Activated CD8-positive, alpha-beta memory T cell treated with anti-CD3 and anti-CD28 coated beads for 36 hours (primary cell): ENCODE results near the gene ATXN10. TPM values are rescaled to one million over a fixed set of nuclear protein-coding genes. Genes with fewer than 3 reads are reported as not detected.
"Not testable (repeated sequence)": the region's sequence is repeated elsewhere in the genome, so short reads cannot be mapped to it uniquely, and the experiment has no call there.

Experiments
- CTCF ChIA-PET: fragments of 350-600 bp; sonication (Branson Sonifier 250); formaldehyde crosslinking; loops from one replicate; lab custom pipeline; 2021; ENCODE audit warnings: antibody characterized with exemption; lab: Charles Lee
- POLR2A ChIA-PET: fragments of 350-600 bp; sonication (Branson Sonifier 250); formaldehyde crosslinking; loops from one replicate; lab custom pipeline; 2021; ENCODE audit warnings: antibody characterized with exemption; lab: Charles Lee
- total RNA-seq, 2 experiments: library from RNA; stranded (reverse); gene quantifications; one replicate each; pipeline ENCODE4 v1.2.3, GENCODE V29; 2021

The ATXN10 gene
- total RNA-seq, 2 experiments from 2014 or later: 105 to 120 TPM

DNA sequence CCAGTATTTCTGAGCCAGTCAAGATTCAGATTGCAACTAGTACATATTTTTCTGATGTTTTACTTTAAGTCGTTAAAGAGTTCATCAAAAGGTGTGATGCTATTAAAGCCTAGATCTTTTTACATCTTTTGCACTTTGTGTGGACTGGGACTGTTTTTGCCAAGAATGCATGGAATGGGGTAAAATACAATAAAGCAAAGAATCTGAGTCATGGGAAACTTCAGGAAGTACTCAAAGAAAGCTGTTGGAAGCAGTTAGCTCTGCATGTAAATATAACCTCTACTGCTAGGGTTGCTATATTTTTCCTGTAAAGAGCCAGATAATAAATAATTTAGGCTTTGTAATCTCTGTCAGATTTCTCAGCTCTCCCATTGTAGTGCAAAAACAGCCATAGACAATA is 20.9 kb downstream of the ATXN10 start:
- ChIA-PET CTCF (no interaction called here), POLR2A (no interaction called here)

DNA sequence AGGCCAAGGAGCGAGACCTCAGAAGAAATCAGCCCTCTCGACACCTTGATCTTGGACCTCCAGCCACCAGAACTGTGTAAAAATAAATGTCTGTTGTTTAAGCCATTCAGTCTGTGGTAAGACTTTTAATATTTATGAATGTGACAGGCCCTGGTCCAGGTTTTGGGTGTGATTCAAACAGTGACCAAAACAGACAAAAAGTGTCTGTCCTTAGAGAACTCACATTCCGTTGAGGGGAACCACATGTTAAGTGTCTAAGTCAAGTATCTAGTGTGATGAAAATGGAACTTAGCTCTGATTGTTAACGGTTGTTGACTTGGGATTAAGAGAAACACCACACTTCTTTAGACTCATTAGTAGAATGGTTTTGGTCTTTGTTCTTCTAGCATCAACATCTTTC is 22.2 kb downstream of the ATXN10 start:
- POLR2A ChIA-PET: interaction anchor here (0.7 kb wide), 1 partner anchor 166 kb away, joined by 4 read pairs; no protein-coding TSS in a partner anchor

DNA sequence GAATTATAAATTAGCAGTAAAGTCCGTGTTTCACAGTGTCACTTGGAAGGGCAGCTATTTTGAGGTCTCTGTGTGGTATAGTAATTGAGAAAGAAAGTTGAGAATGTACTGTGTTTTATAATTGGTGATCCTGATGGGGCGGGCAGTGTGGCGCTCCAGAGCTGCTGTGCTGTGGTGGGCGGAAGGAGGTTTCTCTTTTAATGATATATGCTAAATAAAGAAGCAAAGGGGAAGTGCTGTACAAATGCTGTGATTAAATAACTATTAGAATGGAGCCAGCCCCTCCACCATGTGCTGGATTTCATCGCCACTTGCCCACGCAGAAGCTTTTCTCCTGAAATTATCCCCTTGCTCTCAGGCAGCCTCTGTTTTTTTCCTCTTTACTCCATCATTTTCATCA is 24.6 kb downstream of the ATXN10 start:
- CTCF ChIA-PET: interaction anchor here (1.0 kb wide), 1 partner anchor 51 kb away, joined by 4 read pairs; no protein-coding TSS in a partner anchor
- POLR2A ChIA-PET: no interaction called here

More for the DNA sequence above, 22.2 kb downstream of the ATXN10 start:
- CTCF ChIA-PET: no interaction called here

DNA sequence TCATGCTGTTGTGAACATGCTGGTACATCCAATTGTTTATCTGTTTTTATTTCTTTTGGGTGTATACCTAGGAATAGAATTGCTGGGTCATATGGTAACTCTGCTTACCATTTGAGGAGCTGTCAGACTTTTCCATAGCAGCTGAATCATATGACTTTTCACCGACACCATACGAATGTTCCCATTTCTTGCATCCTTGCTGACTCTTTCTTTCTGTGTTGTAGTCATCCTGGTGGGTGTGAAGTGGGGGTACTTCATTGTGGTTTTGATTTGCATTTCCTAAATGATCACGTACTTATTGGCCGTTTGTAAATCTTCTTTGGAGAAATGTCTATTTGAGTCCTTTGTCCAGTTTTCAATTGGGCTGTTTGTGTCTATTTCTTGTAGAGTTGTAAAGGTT is 26.5 kb downstream of the ATXN10 start:
- CTCF ChIA-PET: no interaction called here
- POLR2A ChIA-PET: no interaction called here

DNA sequence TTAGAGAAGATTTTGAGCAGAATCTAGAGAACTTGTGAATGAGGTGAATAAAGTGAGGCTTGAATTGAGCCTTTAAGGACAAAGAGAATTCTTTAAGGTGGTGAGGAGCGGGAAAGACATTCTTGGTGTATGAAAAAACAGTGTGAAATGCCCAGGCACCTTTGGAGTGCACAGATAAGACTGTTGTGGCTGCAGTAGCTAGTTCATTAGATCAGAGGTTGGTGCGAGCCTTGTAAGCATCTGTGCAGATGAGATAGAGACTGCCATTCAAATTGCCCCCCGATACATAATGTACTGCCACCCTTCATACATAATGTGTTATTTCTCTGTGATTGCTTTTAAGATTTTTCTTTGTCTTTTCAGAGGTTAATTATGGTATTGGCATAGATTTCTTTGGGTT is 31.3 kb downstream of the ATXN10 start:
- POLR2A ChIA-PET: no interaction called here
- CTCF ChIA-PET: no interaction called here

DNA sequence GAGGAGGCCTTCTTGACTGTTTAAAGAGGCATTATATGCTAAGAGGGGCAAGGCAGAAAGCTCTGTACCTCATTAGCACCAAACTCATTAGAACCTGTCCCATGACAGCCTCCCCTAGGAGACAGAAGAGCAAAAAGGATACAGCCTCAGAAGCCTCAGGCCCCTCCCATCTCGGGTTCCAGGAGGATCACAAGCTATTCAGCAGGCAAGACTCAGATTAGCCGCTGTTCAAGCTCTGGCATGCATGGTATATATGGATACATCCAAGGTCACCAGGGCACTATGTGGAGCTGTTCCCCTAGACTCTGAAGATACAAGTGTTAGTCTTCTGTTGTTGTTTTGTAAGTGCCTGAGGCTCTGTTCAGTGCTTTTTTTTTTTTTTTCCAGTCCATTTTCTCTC is 32.1 kb downstream of the ATXN10 start:
- CTCF ChIA-PET: no interaction called here
- POLR2A ChIA-PET: interaction anchor here (0.7 kb wide), 1 partner anchor 11 kb away, joined by 5 read pairs; no protein-coding TSS in a partner anchor

DNA sequence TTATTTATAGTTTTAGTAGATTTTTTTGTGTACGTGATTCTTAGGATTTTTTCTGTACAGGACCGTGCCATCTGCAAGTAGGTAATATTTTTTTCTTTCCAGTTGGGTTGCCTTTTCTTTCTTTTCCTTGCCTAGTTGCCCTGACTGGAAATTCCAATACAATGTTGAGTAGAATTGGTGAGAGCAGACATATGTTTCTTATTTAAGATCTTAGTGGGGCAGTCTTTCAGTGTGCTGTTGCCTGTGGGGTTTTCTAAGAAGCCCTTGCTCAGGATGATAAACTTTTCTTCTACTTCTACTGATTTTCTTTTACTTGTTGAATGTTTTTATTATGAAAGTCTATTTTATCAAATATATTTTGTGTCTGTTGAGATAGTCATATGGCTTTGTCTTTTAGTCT is 33.0 kb downstream of the ATXN10 start:
- ChIA-PET CTCF (no interaction called here), POLR2A (interaction anchor here (0.7 kb wide), 1 partner anchor 10 kb away, joined by 5 read pairs; no protein-coding TSS in a partner anchor)

DNA sequence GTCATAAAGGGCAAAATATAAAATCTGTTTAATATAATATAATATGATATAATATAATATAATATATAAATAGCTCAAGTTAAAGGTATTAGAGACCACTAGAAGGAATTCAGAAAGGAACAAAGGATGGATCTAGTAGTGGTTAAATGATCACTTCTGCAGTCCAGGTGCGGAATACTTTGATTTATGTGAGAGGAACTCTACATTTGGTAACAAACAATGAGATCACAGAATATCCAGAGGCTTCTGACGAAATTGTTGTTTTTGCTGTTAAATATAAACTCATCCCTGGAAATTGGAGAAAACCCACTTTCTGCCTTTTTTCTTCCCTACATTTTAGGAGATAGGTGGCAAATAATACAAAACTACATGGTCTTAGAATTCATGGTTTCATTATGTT is 36.0 kb downstream of the ATXN10 start:
- ChIA-PET CTCF (no interaction called here), POLR2A (no interaction called here)

DNA sequence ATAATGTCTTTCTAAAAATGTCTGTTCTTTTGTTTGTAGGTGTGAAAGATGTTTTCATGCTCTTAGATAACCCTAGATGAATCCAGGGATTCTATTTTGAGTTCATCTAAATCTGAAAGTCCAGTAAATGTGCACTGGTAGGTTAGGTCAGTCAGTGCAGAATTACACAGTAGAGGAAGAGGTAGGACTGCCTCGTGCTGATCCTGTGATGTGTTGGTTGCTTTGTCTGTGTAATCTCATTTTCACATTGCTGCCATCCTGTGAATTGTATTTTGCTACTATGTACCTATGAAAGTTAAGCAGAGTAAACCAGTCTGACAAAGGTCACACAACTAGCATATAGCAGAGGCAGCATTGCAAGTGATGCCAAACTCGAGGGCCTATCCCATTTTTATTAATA is 36.5 kb downstream of the ATXN10 start:
- CTCF ChIA-PET: no interaction called here
- POLR2A ChIA-PET: no interaction called here

DNA sequence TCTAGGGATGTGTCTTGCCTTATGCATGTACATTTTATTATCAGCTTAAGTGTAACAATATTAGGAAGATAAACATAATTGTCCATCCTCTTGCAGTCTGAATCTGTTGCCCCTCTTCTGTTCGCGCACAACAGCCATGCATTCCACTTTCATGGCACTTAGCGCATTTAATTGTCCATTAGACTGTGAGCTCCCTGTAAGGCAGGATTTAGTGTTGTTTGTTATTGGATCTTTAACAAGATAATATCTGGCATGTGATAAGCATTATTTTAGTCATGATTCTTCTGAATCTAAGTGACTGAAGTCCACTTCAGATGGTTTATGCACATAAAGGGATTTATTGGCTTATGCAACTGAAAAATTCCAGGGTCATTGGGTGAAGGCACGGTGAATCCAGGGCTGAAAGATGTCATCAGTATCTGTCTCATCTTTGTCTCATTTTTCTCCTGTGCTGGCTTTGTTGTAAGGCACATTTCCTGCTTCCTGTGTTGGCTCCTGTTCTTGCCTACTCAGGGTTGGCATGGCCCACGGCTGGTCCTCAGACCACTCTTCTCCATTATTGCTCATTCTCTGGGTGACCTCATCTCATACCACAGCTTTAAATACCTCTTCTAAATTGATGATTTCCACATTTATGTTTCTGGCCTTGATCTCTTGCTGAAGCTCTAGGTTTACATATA is 37.6 kb downstream of the ATXN10 start:
- POLR2A ChIA-PET: no interaction called here
- CTCF ChIA-PET: no interaction called here

DNA sequence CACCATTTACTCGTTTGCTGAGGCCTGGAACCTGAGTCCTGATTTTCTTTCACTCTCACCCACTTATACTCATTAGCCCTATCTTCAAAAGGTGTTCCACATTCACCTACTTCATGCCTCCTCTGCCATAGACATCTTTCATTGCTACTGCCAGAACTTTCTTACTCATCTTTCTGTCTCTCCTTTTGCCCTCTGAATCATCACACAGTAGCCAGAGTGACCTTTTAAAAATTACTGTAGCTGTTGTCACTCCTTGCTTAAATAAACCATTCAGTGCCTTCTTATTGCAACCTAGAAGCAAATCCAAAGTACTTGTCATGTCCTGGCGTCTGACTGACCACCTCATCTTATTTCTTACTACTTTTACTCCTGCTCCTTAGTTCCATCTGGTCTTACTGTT is 38.2 kb downstream of the ATXN10 start:
- POLR2A ChIA-PET: interaction anchor here (1.1 kb wide), 1 partner anchor 19 kb away, joined by 3 read pairs; no protein-coding TSS in a partner anchor
- CTCF ChIA-PET: no interaction called here

DNA sequence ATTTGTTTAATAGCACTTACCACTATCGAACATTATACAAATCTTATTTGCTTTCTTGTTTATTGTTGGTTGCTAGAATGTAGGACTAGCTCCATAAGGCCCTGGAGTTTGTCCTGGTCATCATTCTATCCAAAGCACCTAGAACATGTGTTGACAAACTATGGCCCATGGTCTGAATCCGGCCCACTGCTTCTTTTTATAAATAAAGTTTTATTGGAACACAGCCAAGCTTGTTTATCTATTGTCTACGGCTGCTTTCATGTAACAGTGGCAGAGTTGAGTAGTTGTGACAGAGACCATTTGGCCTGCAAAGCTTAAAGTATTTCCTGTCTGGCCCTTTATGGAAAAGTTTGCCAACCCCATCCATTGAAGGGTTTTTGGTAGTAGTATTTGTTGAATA is 38.8 kb downstream of the ATXN10 start:
- POLR2A ChIA-PET: interaction anchor here (1.1 kb wide), 1 partner anchor 18 kb away, joined by 3 read pairs; no protein-coding TSS in a partner anchor
- CTCF ChIA-PET: no interaction called here

DNA sequence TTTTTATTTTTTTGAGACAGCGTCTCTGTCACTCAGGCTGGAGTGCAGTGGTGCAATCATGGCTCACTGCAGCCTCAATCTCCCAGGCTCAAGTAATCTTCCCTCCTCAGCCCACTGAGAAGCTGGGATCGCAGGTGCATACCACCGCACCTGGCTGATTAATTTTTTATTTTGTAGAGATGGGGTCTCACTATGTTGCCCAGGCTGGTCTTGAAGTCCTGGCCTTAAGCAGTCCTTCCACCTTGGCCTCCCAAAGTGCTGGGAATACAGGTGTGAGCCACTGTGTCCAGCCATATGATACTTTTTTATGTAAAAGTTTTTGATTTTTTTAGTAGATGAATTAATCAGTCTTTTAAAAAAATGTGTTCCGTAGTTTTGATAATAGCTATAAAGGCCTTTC is 42.8 kb downstream of the ATXN10 start:
- POLR2A ChIA-PET, CTCF ChIA-PET: not testable (repeated sequence)

DNA sequence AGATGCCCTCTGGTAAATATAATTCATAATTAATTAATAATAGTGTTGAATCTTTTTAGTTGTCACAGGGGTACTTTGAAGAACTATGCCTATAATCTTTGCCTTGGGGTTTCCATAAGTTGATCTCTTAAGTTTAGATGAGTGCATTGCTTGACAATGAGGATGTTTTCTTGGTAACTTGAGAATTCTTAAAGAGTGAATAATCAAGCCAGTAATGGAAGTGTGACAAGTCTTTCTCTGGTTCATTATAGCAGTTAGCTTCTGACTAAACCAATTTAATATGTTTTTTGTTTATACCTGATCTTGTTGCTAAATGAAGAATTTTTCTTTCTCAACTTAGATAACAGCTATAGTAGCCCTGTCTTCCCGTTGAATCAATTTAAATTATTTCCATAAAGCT is 46.2 kb downstream of the ATXN10 start:
- CTCF ChIA-PET: no interaction called here
- POLR2A ChIA-PET: no interaction called here

DNA sequence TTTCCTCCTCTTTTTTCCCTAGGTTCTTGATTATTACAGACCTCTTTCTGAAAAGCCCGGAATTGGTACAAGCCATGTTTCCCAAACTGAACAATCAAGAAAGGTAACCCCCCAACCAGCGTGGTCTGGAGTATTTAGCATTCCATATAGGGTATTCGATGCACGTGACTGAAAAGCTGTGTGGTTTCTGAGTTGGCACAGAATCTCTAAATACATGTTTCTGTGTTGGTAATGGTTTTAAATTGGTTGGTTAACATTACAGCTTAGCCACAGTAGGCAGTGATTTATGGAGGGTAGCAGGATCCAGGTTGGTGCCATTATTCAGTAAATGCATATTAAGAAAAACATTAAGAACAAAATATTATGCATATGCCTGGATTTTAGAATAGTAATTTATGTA is 46.8 kb downstream of the ATXN10 start:
- ChIA-PET CTCF (no interaction called here), POLR2A (no interaction called here)

DNA sequence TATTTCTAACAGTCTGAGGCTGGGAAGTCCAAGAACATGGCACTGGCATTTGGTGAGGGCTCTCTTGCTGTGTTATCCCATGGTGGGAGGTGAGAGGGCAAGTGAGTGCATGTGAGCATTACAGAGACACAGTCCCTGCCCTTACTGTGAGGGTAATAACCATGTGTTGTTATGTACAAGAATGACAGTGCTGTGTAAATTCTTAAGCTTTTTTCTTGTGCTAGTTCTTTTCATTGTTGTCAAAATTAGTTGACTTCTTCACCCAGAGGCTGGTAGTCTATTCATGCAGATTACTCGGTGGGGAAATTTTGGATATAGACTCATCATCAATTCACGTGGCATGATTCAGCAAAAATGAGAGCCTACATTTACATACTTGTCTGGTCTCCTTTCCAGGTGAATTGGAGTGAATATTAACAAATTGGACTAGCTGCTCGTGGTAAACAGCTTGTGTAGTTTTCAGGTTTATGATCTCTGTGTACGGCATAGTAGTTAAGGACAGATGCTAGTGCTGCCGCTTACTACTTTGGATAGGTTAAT is 49.3 kb downstream of the ATXN10 start:
- POLR2A ChIA-PET: no interaction called here
- CTCF ChIA-PET: no interaction called here

DNA sequence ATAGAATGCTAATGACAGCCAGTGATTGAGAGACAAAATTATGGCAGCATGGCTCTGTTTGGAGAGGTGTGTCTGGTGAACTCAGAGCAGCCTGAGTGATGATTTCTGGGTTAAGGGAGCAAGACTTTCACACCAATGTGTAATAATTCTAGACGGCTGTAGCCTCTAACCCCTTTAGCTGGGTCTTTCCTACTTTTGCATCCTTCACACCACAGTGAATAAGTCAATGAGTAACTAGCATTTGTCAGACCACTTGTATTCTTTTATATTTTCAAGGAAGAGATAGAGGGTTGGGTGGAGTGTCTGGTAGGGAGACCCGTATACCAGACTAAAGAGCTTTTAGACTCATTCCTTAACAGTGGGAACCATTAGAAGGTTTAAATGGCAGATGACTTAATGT is 50.4 kb downstream of the ATXN10 start:
- CTCF ChIA-PET: no interaction called here

DNA sequence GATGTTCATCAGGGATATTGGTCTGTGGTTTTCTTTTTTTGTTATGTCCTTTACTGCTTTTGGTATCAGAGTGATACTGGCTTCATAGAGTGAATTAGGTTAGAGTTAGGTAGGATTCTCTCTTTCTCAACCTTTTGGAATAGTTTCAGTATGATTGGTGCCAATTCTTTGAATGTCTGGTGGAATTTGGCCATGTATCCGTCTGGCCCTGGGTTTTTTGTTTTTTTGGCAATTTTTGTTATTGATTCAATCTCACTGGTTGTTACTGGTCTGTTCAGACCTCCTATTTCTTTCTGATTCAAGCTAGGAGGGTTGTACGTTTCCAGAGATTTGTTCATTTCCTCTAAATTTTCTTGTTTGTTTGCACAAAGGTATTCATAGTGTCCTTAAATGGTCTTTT is 54.4 kb downstream of the ATXN10 start:
- ChIA-PET POLR2A (no interaction called here), CTCF (no interaction called here)

More for the DNA sequence above, 50.4 kb downstream of the ATXN10 start:
- POLR2A ChIA-PET: interaction anchor here (0.5 kb wide), 1 partner anchor 45 kb away, joined by 3 read pairs; no protein-coding TSS in a partner anchor

DNA sequence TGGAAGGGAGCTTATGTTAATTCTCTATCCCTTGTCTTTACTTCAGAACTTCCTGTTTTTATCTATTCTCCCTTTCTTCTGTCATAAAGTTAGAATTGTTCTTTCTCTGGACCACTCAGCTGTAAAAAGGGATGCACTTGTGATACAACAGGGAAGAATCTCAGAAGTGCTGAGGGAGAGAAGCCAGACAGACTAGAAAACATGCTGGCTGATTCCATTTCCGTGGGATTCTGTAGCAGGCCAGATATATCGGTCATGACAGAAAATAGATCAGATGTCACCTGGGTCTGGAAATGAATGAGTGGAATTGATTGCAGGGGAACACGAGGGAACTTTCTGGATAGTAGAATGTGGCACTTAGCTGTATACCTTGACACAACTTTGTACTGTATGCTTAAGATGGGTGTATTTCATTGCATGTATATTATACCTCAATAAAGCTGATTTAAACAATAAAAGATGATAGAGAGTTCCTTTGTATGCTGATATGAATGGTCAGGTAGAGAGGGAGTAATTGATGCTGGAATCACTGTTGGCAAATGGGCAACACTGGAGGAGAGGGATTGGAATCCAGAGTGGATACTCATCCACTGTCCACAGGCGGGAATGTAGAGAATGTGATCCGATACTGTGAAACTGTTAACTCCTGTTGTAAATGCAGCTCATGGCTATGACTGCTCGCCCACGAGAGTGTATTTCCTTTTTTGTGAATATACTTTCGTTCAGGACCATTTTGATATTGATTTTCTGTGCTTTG is 59.6 kb downstream of the ATXN10 start:
- ChIA-PET CTCF (interaction anchor here (0.5 kb wide), 1 partner anchor 61 kb away, joined by 5 read pairs; no protein-coding TSS in a partner anchor), POLR2A (no interaction called here)

DNA sequence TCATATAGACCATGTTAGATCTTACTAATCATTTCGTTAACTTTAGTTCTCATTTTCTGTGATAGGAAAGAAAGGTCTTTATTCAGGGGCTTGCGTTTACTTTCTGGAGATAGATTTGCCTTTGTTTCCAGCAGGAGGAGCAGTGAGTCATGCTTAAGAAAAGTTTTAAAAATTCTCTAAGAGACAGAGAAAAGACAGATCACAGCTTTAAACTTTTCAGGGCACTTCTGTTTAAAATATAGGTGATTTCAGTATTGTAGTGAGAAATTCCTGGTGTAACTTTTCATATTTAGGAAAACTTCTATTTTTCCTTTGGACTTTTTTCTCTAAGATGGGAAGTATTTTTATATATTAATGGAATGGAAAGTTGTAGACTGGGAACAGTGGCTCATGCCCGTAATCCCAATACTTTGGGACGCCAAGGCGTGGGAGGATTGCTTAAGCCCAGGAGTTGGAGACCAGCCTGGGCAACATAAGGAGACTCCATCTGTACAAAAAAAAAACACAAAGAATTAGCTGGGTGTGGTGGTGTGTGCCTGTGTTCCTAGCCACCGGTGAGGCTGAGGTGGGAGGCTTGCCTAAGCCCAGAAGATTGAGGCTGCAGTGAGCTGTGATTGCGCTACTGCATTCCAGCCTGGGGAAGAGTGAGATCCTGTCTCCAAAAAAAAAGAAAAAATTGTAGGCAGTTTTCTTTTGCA is 60.3 kb downstream of the ATXN10 start:
- ChIA-PET CTCF (no interaction called here), POLR2A (interaction anchor here (0.7 kb wide), 1 partner anchor 814 kb away, joined by 5 read pairs; no protein-coding TSS in a partner anchor)
